WERI-Rb-1 (cell line): ENCODE results near the gene CTU2.

Experiments
- DNase-seq: peaks from one replicate; pipeline ENCODE4 v3.0.0-alpha.2; 2020
- H3K27ac ChIP-seq: fragments of 250-450 bp; sonication (Bioruptor Pico); 2 replicates; pipeline ENCODE4 v1.5.1; 2020; ENCODE audit warnings: mild to moderate bottlenecking, moderate library complexity
- H3K27me3 ChIP-seq: fragments of 250-450 bp; sonication (Bioruptor Pico); 2 replicates; pipeline ENCODE4 v1.5.1; 2021; ENCODE audit warnings: mild to moderate bottlenecking, low read depth, moderate library complexity; ENCODE audit not compliant: insufficient read depth, severe bottlenecking
- H3K36me3 ChIP-seq: fragments of 250-450 bp; sonication (Bioruptor Pico); 2 replicates; pipeline ENCODE4 v1.5.1; 2020; ENCODE audit warnings: mild to moderate bottlenecking, moderate library complexity
- H3K4me3 ChIP-seq: 2 replicates; pipeline ENCODE4 v1.5.1; 2011; ENCODE audit warnings: low read depth, mild to moderate bottlenecking, control low read depth, low read length
- H3K9me3 ChIP-seq: fragments of 250-450 bp; sonication (Bioruptor Pico); 2 replicates; pipeline ENCODE4 v1.5.1; 2021; ENCODE audit warnings: mild to moderate bottlenecking, moderate library complexity; ENCODE audit not compliant: severe bottlenecking
- TF ChIP-seq, protein P1 (sequence below): IDR thresholded peaks from 2 replicates; pipeline ENCODE4 v1.5.1; 2011; ENCODE audit warnings: low read depth, mild to moderate bottlenecking, control low read depth, inconsistent platforms, low read length

Gene CTU2

DNA sequence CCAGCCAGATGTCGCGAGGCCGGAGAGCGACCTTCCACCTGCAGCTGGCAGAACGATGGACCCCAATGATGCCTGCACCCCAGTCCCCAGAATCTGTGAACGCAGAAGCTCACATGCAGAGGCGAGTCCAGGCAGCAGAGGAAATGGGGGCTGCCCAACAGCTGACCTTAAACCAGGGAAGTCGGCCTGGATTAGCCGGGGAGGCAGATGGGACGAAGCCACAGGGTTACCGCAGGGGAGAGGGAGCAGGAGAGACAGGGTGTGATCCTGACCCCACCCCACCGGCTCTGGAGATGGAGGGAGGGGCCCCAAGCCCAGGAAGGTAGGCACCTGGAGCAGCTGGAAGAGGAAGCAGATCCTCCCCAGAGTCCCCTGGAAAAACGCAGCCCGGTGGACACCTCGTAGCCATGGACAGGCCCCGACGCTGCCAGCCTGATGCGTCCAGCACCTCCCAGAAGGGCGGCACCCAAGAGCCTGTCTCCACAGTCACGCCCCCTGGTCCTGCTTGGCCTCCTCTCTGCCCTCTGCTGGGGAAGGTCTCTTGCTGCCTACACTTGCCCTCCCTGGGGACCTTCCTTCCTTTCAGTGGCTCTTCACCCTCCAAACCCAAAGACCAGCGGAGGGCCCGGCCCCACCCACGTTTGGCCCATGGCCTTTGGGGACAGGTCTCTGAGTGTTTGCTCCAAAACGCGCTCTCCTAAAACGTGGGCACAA is 41.4 kb downstream of the CTU2 start:
- Histone ChIP-seq H3K27ac (peak overlapping the region; percentile 52), H3K9me3 (no peaks in the 10 kb centered on the region), H3K36me3 (no peaks in the 10 kb centered on the region), H3K4me3 (no peak overlapping the region), H3K27me3 (no peaks in the 10 kb centered on the region)
- DNase-seq = peak; percentile 74
- TF ChIP-seq, protein P1, sequence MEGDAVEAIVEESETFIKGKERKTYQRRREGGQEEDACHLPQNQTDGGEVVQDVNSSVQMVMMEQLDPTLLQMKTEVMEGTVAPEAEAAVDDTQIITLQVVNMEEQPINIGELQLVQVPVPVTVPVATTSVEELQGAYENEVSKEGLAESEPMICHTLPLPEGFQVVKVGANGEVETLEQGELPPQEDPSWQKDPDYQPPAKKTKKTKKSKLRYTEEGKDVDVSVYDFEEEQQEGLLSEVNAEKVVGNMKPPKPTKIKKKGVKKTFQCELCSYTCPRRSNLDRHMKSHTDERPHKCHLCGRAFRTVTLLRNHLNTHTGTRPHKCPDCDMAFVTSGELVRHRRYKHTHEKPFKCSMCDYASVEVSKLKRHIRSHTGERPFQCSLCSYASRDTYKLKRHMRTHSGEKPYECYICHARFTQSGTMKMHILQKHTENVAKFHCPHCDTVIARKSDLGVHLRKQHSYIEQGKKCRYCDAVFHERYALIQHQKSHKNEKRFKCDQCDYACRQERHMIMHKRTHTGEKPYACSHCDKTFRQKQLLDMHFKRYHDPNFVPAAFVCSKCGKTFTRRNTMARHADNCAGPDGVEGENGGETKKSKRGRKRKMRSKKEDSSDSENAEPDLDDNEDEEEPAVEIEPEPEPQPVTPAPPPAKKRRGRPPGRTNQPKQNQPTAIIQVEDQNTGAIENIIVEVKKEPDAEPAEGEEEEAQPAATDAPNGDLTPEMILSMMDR = peak; percentile 65

DNA sequence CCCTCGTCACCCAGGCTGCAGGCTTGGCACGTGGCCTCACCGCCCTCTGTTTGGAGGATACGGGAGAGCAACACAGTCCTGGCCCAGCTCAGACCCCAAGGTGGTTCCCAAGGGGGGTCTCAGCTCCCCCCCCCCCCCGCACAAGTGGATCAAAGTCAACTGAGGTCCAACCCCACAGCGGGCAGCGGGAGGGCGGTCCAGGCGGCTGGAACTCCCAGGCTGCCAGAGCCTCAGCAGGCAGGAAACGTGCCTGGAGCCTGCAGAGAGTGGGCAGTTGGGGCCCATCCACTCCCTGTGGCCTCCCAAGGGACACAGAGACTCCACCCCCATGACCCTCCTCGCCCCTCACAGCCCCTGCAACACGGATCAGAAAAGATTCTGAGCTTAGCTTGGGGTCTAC is 42.1 kb downstream of the CTU2 start:
- Histone ChIP-seq H3K36me3 (no peaks in the 10 kb centered on the region), H3K9me3 (no peaks in the 10 kb centered on the region), H3K4me3 (no peak overlapping the region), H3K27ac (no peak overlapping the region), H3K27me3 (no peaks in the 10 kb centered on the region)
- TF ChIP-seq, protein P1 = no peak
- no peak for DNase-seq

DNA sequence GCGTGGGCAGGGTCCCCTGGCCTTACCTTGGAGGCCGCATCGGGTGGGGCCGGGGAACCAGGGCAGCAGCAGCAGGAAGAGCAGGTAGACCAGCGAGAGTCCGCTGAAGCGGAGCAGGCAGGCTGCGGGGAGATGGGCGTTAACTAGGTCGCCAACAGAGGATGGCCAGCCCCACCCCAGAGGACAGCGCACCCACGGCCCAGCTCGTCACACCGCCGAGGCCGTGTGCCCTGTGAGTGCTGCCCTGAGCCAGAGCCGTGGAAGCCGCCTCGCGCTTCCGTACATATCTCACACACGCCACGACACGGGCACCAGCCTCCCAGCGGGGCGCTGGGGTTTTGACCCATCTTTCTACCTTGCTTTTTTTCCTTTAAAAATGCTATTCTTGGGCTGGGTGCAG is 43.1 kb downstream of the CTU2 start:
- no peak for DNase-seq
- Histone ChIP-seq H3K4me3 (no peak overlapping the region), H3K9me3 (no peaks in the 10 kb centered on the region), H3K27me3 (no peaks in the 10 kb centered on the region), H3K27ac (no peak overlapping the region), H3K36me3 (no peaks in the 10 kb centered on the region)
- TF ChIP-seq, protein P1 = no peak

DNA sequence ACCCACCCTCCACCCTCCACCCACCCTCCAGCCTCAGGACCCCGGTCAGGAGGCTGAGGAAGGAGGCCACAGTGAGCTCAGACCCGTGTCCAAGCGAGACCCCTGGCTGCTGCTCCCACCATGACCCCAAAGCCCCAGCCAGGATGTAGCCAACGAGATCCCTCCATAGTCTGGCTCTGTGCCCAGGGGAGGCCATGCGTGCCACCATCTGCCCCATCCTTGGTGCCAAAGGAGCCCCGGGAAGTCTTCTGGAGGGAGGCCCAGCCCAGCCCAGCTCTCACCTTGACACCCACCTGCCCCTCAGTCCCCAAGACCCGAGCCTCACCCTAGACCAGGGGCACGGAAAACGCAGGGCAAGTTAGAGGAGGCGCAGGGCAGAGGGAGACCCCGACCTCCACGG is 44.6 kb downstream of the CTU2 start:
- H3K36me3 ChIP-seq = no peaks in the 10 kb centered on the region
- TF ChIP-seq, protein P1 = no peak
- no peak for DNase-seq
- no peak overlapping the region for H3K27ac ChIP-seq
- no peak overlapping the region for H3K4me3 ChIP-seq
- no peaks in the 10 kb centered on the region for H3K27me3 ChIP-seq
- H3K9me3 ChIP-seq = no peaks in the 10 kb centered on the region

DNA sequence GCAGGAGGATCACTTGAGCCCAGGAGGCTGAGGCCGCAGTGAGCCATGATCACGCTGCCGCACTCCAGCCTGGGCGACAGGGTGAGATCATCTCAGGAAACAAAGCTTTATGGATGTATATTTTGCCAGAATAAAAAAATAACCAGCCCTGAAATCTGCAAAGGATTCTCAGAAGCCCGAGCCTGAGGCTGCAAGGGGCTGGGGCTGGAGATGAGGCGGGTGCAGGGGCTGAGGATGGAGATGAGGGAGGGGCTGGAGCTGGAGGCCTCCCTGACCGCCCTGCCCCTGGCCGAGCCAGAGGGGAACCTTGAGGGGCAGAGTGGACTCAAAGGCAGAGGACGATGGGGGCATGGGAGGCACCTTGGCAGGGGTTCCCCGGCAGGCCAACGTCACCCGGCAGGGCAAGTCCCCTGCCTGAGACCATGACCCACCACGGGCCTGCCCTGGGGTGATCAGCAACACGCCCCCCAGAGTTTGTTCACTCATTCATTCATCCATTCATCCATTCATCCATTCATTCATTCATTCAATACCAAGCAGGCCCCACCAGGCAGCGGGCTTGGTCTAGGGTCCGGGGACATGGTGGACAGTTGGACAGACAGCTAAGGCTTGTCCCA is 46.2 kb downstream of the CTU2 start:
- Histone ChIP-seq H3K27me3 (no peaks in the 10 kb centered on the region), H3K9me3 (no peaks in the 10 kb centered on the region), H3K36me3 (no peaks in the 10 kb centered on the region), H3K27ac (no peak overlapping the region), H3K4me3 (no peak overlapping the region)
- DNase-seq = no peak
- TF ChIP-seq, protein P1 = no peak

DNA sequence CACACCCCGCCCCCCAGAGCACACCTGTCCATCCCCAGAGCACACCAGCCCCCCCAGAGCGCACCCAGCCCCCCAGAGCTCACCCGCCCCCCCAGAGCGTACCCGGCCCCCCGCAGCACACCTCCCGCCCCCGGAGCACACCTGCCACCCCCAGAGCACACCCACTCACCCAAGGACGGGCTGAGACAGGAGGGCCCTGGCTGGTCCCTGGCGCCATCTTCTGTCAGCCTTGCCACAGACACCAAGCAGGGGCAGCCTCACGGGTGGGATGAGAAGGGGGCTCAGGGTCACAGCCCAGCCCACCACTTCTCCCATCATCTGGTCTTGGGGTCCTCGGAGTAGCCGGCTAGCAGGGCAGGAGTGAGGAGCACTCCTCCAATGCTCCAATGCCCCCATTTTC is 46.9 kb downstream of the CTU2 start:
- H3K4me3 ChIP-seq = no peak overlapping the region
- no peak for DNase-seq
- TF ChIP-seq, protein P1 = no peak
- H3K9me3 ChIP-seq = no peaks in the 10 kb centered on the region
- no peak overlapping the region for H3K27ac ChIP-seq
- no peaks in the 10 kb centered on the region for H3K36me3 ChIP-seq
- no peaks in the 10 kb centered on the region for H3K27me3 ChIP-seq
